IMR-90 (cell line): ENCODE data around the gene SAMD1. TPM values are rescaled to one million over a fixed set of nuclear protein-coding genes. Genes with fewer than 3 reads are reported as not detected.

ENCODE experiments used
- ATAC-seq: fragments of 200-7000 bp; cut with Tn5 transposase; 2 replicates; pipeline ENCODE4 v1.9.1; 2020; ENCODE audit warnings: low read depth, mild to moderate bottlenecking, moderate library complexity
- BruUV-seq: library from RNA; stranded (reverse); fragments of 400-500 nt; replicated peaks from 2 replicates; lab custom pipeline; 2021; lab: Mats Ljungman, UMichigan
- CTCF ChIA-PET: fragments of 300-600 bp; formaldehyde crosslinking; extraction: SDS; loops from one replicate; lab custom pipeline; 2021; ENCODE audit warnings: antibody characterized with exemption; lab: Yijun Ruan, JAX
- POLR2A ChIA-PET: fragments of 300-600 bp; sonication (Branson Sonifier 250); formaldehyde crosslinking; loops from one replicate; lab custom pipeline; 2022; ENCODE audit warnings: antibody characterized with exemption; ENCODE audit not compliant: unreplicated experiment; lab: Charles Lee
- DNase-seq: peaks from one replicate; pipeline ENCODE4 v3.0.0; 2013
- H2AFZ ChIP-seq: replicated peaks from 2 replicates; pipeline ENCODE3; 2013; ENCODE audit warnings: low read length, mild to moderate bottlenecking; ENCODE audit not compliant: poor library complexity
- H2AK5ac ChIP-seq: 2 replicates; pipeline ENCODE4 v1.6.1; 2013; ENCODE audit warnings: low read depth, low read length, inconsistent platforms
- H2AK9ac ChIP-seq: replicated peaks from 2 replicates; pipeline ENCODE3; 2013; ENCODE audit warnings: mild to moderate bottlenecking, low read depth, low read length, moderate library complexity; ENCODE audit not compliant: poor library complexity
- H2BK120ac ChIP-seq: 2 replicates; pipeline ENCODE4 v1.6.1; 2013; ENCODE audit warnings: low read depth, low read length, inconsistent platforms
- H2BK15ac ChIP-seq: 3 replicates; pipeline ENCODE4 v1.6.1; 2013; ENCODE audit warnings: low read depth, low read length, inconsistent platforms
- H2BK20ac ChIP-seq: 2 replicates; pipeline ENCODE4 v1.6.1; 2013; ENCODE audit warnings: low read depth, mild to moderate bottlenecking, inconsistent platforms, low read length, moderate library complexity
- H2BK5ac ChIP-seq: 2 replicates; pipeline ENCODE4 v1.6.1; 2013; ENCODE audit warnings: mild to moderate bottlenecking, low read depth, low read length, inconsistent platforms; ENCODE audit not compliant: poor library complexity, severe bottlenecking
- H3K14ac ChIP-seq: replicated peaks from 2 replicates; pipeline ENCODE4 v1.6.1; 2013; ENCODE audit warnings: low read depth, low read length, inconsistent platforms
- H3K18ac ChIP-seq: 2 replicates; pipeline ENCODE4 v1.6.1; 2013; ENCODE audit warnings: low read depth, low read length, control low read depth
- H3K23ac ChIP-seq: 2 replicates; pipeline ENCODE4 v1.6.1; 2013; ENCODE audit warnings: low read depth, low read length, inconsistent platforms
- H3K27ac ChIP-seq: 2 replicates; pipeline ENCODE4 v1.5.1; 2013; ENCODE audit warnings: mild to moderate bottlenecking, control low read depth, low read length; ENCODE audit not compliant: insufficient read depth
- H3K27me3 ChIP-seq: 2 replicates; pipeline ENCODE4 v1.6.1; 2013; ENCODE audit warnings: low read length; ENCODE audit not compliant: control insufficient read depth, insufficient read depth
- H3K36me3 ChIP-seq: 2 replicates; pipeline ENCODE4 v1.6.1; 2013; ENCODE audit warnings: low read length, mixed read lengths; ENCODE audit not compliant: control insufficient read depth, insufficient read depth
- H3K4ac ChIP-seq: 2 replicates; pipeline ENCODE4 v1.6.1; 2013; ENCODE audit warnings: low read depth, low read length, inconsistent platforms
- H3K4me1 ChIP-seq: 2 replicates; pipeline ENCODE4 v1.6.1; 2013; ENCODE audit warnings: low read length, mixed read lengths; ENCODE audit not compliant: control insufficient read depth, insufficient read depth
- H3K4me2 ChIP-seq: 2 replicates; pipeline ENCODE4 v1.6.1; 2013; ENCODE audit warnings: low read depth, mild to moderate bottlenecking, control low read depth, low read length, moderate library complexity
- H3K4me3 ChIP-seq: 2 replicates; pipeline ENCODE4 v1.5.1; 2013; ENCODE audit warnings: low read depth, mild to moderate bottlenecking, control low read depth, low read length, moderate library complexity; ENCODE audit not compliant: insufficient read depth
- H3K56ac ChIP-seq: 2 replicates; pipeline ENCODE4 v1.6.1; 2013; ENCODE audit warnings: low read length, inconsistent platforms; ENCODE audit not compliant: insufficient read depth; ENCODE audit errors: extremely low read depth
- H3K79me1 ChIP-seq, 2 experiments: 2 replicates each; pipeline ENCODE4 v1.6.1; 2013; ENCODE audit warnings: low read length in 2 of 2, inconsistent platforms in 1 of 2, low read depth in 1 of 2
- H3K9ac ChIP-seq: 2 replicates; pipeline ENCODE4 v1.6.1; 2013; ENCODE audit warnings: low read depth, low read length, control low read depth
- H3K9me1 ChIP-seq: 2 replicates; pipeline ENCODE4 v1.6.1; 2013; ENCODE audit warnings: low read length, inconsistent platforms; ENCODE audit not compliant: insufficient read depth
- H3K9me3 ChIP-seq: 2 replicates; pipeline ENCODE4 v1.6.1; 2013; ENCODE audit warnings: low read length; ENCODE audit not compliant: control insufficient read depth, insufficient read depth
- H4K20me1 ChIP-seq: 2 replicates; pipeline ENCODE4 v1.6.1; 2013; ENCODE audit warnings: low read length, inconsistent platforms; ENCODE audit not compliant: insufficient read depth
- H4K5ac ChIP-seq: 2 replicates; pipeline ENCODE4 v1.6.1; 2013; ENCODE audit warnings: mild to moderate bottlenecking, low read depth, low read length, control low read depth
- H4K8ac ChIP-seq, 2 experiments: 2 replicates each; pipeline ENCODE4 v1.6.1; 2013; ENCODE audit warnings: low read depth in 2 of 2, low read length in 2 of 2, control low read depth in 1 of 2, inconsistent platforms in 1 of 2
- H4K91ac ChIP-seq: 2 replicates; pipeline ENCODE4 v1.6.1; 2013; ENCODE audit warnings: low read depth, low read length, inconsistent platforms; ENCODE audit not compliant: insufficient read depth
- MAFK ChIP-seq: IDR thresholded peaks from 2 replicates; pipeline ENCODE4 v1.6.1; 2012; ENCODE audit warnings: low read depth, low read length, improper control_type of control experiment
- WGBS, 2 experiments: methylation state at CpG; one replicate each; pipeline versions ENCODE4 v1.1.5 to v1.1.7; 2013; ENCODE audit warnings: missing lambda C conversion rate in 2 of 2; ENCODE audit not compliant: insufficient read length in 1 of 2; ENCODE audit errors: extremely low coverage in 2 of 2; 5-methylcytosine and 5-hydroxymethylcytosine counted together
- dilution Hi-C: fragments of 300-500 bp; cut with HindIII; formaldehyde crosslinking; loops from one replicate; pipeline ENCODE4 v1.14.3; 2018; ENCODE audit warnings: low sequenced_read_pairs; ENCODE audit not compliant: unreplicated experiment
- in situ Hi-C: fragments of 300-500 bp; cut with MboI; formaldehyde crosslinking; loops from 3 replicates; pipeline ENCODE4 v1.14.3; 2019; ENCODE audit warnings: low sequenced_read_pairs, inconsistent platforms, mixed read lengths
- intact Hi-C: fragments of 100-400 bp; cut with micrococcal nuclease; formaldehyde crosslinking; loops from 2 replicates; pipeline ENCODE4 v1.10.0; 2022
- polyA plus RNA-seq, 3 experiments: library from polyadenylated mRNA; depleted of rRNA; stranded (reverse); fragments of >200 nt; gene quantifications; 2 replicates each; pipeline ENCODE4 v1.2.3, GENCODE V29; 2012; ENCODE audit warnings: low replicate concordance in 1 of 3
- total RNA-seq: library from RNA; depleted of rRNA; stranded (reverse); fragments of >200 nt; gene quantifications from 2 replicates; pipeline ENCODE4 v1.2.3, GENCODE V29; 2012

Gene SAMD1
- total and polyA plus RNA-seq, 2 of the 4 experiments (the other 2 are of a cell fraction): 6.5 to 14.1 TPM

DNA sequence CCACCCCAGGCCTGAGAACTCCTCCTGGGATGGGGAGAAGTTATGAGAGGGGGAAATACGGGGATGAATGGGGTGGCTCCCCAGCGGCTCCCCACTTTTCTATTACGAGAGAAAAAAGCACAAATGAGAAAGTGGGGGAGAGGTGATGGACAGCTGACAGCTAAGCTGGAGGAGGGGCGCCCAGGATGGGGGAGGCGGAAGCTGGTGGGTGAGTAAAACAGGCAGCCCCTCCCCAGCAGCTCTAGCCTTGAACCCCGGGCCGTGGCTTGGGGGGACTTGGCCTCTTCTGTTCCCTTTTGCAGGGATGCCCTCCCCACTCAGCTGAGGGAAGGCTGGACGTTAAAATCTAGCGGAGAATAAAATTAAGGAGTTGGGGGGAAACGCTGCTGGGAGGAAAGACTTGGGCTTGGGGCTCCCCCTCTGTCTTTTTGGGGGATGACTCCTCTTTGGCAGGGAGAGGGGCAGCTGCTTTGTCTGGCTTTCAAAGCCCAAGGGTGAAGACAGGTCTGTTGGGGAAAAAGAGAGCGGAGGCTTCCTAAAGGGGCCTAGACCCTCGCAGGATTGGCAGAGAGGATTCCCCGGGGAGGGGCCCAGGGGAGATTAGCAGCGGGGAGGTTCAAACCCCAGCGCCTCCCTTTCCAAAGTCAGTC, 1.4 kb upstream of the SAMD1 start:
- Histone ChIP-seq H2AFZ (peak overlapping the region; percentile 4), H3K4me3 (peak overlapping the region; percentile 80; the same call in 1 of the 2 replicates), H4K8ac (peak overlapping the region; percentile 24 to 45; a peak in 2 of 4 replicates), H4K5ac (no peak overlapping the region), H3K27me3 (no peaks in the 10 kb centered on the region), H4K20me1 (peaks cover 7% of the 10 kb centered on the region), H4K91ac (no peak overlapping the region), H2BK15ac (no peak overlapping the region), H3K79me1 (peaks cover 0 to 6% of the 10 kb centered on the region in 2 experiments; a peak in 2 of 4 replicates), H3K23ac (no peak overlapping the region), H3K4me2 (peak overlapping the region; percentile 97), H3K18ac (no peak overlapping the region), H3K9me3 (peaks cover 8% of the 10 kb centered on the region), H3K36me3 (peaks cover 19% of the 10 kb centered on the region), H3K4ac (no peak overlapping the region), H2BK5ac (no peak overlapping the region), H3K9me1 (no peaks in the 10 kb centered on the region), H3K27ac (no peak overlapping the region), H3K56ac (no peak overlapping the region), H2BK120ac (no peak overlapping the region), H3K9ac (peak overlapping the region; percentile 78), H3K4me1 (no peaks in the 10 kb centered on the region), H2BK20ac (no peak overlapping the region), H2AK5ac (0 out of 2 replicates have a peak overlapping the region, but pooled peaks have one; percentile 48), H2AK9ac (no peak overlapping the region), H3K14ac (no peak overlapping the region)
- DNase-seq (no peak), ATAC-seq (no peak)
- dilution Hi-C loops: no loop called here
- TF ChIP-seq MAFK: no peak
- no CpG with 5 or more reads among the region's 15 CpGs for WGBS, 2 experiments
- intact Hi-C loops: loop anchor here (2.0 kb wide), 1 partner anchor 45 kb away; the partner anchor contains the start of gene ASF1B
- in situ Hi-C loops: loop anchor here (25.0 kb wide), 1 partner anchor 330 kb away; the partner anchor contains the start of genes C19orf53 and MRI1
- BruUV-seq: TSS peak; percentile 91
- ChIA-PET POLR2A (no interaction called here), CTCF (no interaction called here)
